Fibroblast of pulmonary artery (primary cell): ENCODE results near the gene TBL1Y.
A peak's percentile ranks its signal among the peaks of the same experiment; 100 is the strongest.

Experiments used
- DNase-seq: peaks from one replicate; pipeline ENCODE4 v3.0.0-alpha.2; 2010; ENCODE audit warnings: low read depth
- H3K4me3 ChIP-seq: replicated peaks from 2 replicates; pipeline ENCODE4 v1.5.1; 2011; ENCODE audit warnings: low read depth, mild to moderate bottlenecking, control low read depth, low read length, moderate library complexity
- CTCF ChIP-seq: IDR thresholded peaks from 2 replicates; pipeline ENCODE4 v1.5.1; 2011; ENCODE audit warnings: mild to moderate bottlenecking, control low read depth, low read length, inconsistent platforms; ENCODE audit errors: missing control alignments

Gene TBL1Y

GRCh38 chrY:6947695-6948094 is 37.2 kb downstream of the TBL1Y start:
- DNase-seq, result no peak
- no peak for TF ChIP-seq CTCF
- H3K4me3 ChIP-seq, result no peak overlapping the region

GRCh38 chrY:6948378-6948777 is 37.9 kb downstream of the TBL1Y start:
- TF ChIP-seq CTCF, result no peak
- DNase-seq, result no peak
- no peak overlapping the region for H3K4me3 ChIP-seq

- no peak overlapping the region for H3K4me3 ChIP-seq
- DNase-seq, result no peak
- no peak for TF ChIP-seq CTCF
Observed at GRCh38 chrY:6949947-6950346, 39.5 kb downstream of the TBL1Y start.

- H3K4me3 ChIP-seq, result no peak overlapping the region
- DNase-seq, result peak; percentile 49
- TF ChIP-seq CTCF, result peak; percentile 49
Observed at GRCh38 chrY:6964732-6965131, 54.2 kb downstream of the TBL1Y start.

GRCh38 chrY:6966521-6966920 is 56.0 kb downstream of the TBL1Y start:
- no peak for DNase-seq
- H3K4me3 ChIP-seq, result no peak overlapping the region
- no peak for TF ChIP-seq CTCF

GRCh38 chrY:6967736-6968135 is 57.2 kb downstream of the TBL1Y start:
- H3K4me3 ChIP-seq, result no peak overlapping the region
- no peak for TF ChIP-seq CTCF
- DNase-seq, result no peak

- DNase-seq, result no peak
- no peak for TF ChIP-seq CTCF
- H3K4me3 ChIP-seq, result no peak overlapping the region
Observed at GRCh38 chrY:6968191-6968590, 57.7 kb downstream of the TBL1Y start.
